ENCODE measurements around the gene MAGEA12.
"Not testable (repeated sequence)": the region's sequence is repeated elsewhere in the genome, so short reads cannot be mapped to it uniquely, and the experiment has no call there.

Gene MAGEA12
- long read RNA-seq, donor 1: 0 reads
- long read RNA-seq, donor 2: 0 reads
- long read RNA-seq, donor 3: 0 reads
- long read RNA-seq, donor 4: 0 reads
- long read RNA-seq, donor 5: 0 reads
- long read RNA-seq, donor 6: 0 reads
- long read RNA-seq, donor 7: 0 reads
- long read RNA-seq, donor 8: 0 reads

- DNase-seq: no peak
These were observed at the start of gene MAGEA12, which contains the start of gene CSAG1 for GRCh38 chrX:152733261-152733975. Gene MAGEA12 (plus strand): TSS chrX:152733757. CDS start chrX:152736162, 2,405 bp downstream. Gene CSAG1 (minus strand): TSS chrX:152733721. CDS start chrX:152732460, 1,261 bp downstream.

- DNase-seq: not testable (repeated sequence)
These were observed 35.3 kb upstream of the MAGEA12 start, which contains the start of gene MAGEA3 for GRCh38 chrX:152697952-152698931. Gene MAGEA3 (plus strand): TSS chrX:152698794. CDS start chrX:152700833, 2,039 bp downstream.

- DNase-seq: not testable (repeated sequence)
These were observed 33.2 kb upstream of the MAGEA12 start for GRCh38 chrX:152700390-152700789.

- not testable (repeated sequence) for DNase-seq
These were observed 27.1 kb upstream of the MAGEA12 start for GRCh38 chrX:152706500-152706899.

- not testable (repeated sequence) for DNase-seq
These were observed 24.4 kb upstream of the MAGEA12 start, which contains the start of gene CSAG2 for GRCh38 chrX:152709173-152709572. Gene CSAG2 (minus strand): TSS chrX:152709273. CDS start chrX:152709112, 161 bp downstream.

GRCh38 chrX:152713195-152713594, 20.4 kb upstream of the MAGEA12 start:
- DNase-seq: not testable (repeated sequence)

- not testable (repeated sequence) for DNase-seq
These were observed 19.5 kb upstream of the MAGEA12 start, which contains the start of gene MAGEA2B for GRCh38 chrX:152713815-152714787. Gene MAGEA2B (plus strand): TSS chrX:152714628. CDS start chrX:152717107, 2,479 bp downstream.

- DNase-seq: no peak
These were observed 8.1 kb upstream of the MAGEA12 start for GRCh38 chrX:152725409-152725808.

- not testable (repeated sequence) for DNase-seq
These were observed 744 bp downstream of the MAGEA12 start for GRCh38 chrX:152734143-152734858.

GRCh38 chrX:152735101-152735500, 1.5 kb downstream of the MAGEA12 start:
- DNase-seq: no peak

- DNase-seq: no peak
These were observed 2.4 kb downstream of the MAGEA12 start for GRCh38 chrX:152735860-152736511.

GRCh38 chrX:152736528-152736927, 3.0 kb downstream of the MAGEA12 start:
- not testable (repeated sequence) for DNase-seq

- DNase-seq: no peak
These were observed 5.0 kb downstream of the MAGEA12 start for GRCh38 chrX:152738560-152738959.

GRCh38 chrX:152753686-152754650, 20.4 kb downstream of the MAGEA12 start, which contains the start of gene MAGEA2:
Gene MAGEA2 (minus strand): TSS chrX:152753842. CDS start chrX:152751363, 2,479 bp downstream.
- not testable (repeated sequence) for DNase-seq

- not testable (repeated sequence) for DNase-seq
These were observed 21.3 kb downstream of the MAGEA12 start for GRCh38 chrX:152754871-152755270.

GRCh38 chrX:152758918-152759317, 25.4 kb downstream of the MAGEA12 start, which contains the start of gene CSAG3:
Gene CSAG3 (plus strand): TSS chrX:152759218.
- DNase-seq: not testable (repeated sequence)

GRCh38 chrX:152759544-152759943, 26.0 kb downstream of the MAGEA12 start:
- DNase-seq: not testable (repeated sequence)

GRCh38 chrX:152761582-152761981, 28.0 kb downstream of the MAGEA12 start:
- DNase-seq: not testable (repeated sequence)
